GM12878 (cell line): ENCODE measurements around the gene SEMA4D. TPM values are rescaled to one million over a fixed set of nuclear protein-coding genes. Genes with fewer than 3 reads are reported as not detected.

Experiments
- ATAC-seq: fragments of 200-7000 bp; cut with Tn5 transposase; 3 replicates; pipeline ENCODE4 v1.9.1; 2020; ENCODE audit warnings: mild to moderate bottlenecking, moderate library complexity
- BruUV-seq: library from RNA; stranded (reverse); fragments of 400-500 nt; replicated peaks from 2 replicates; lab custom pipeline; 2021; lab: Mats Ljungman, UMichigan
- CTCF ChIA-PET: fragments of 300-600 bp; sonication (Branson Sonifier 250); formaldehyde crosslinking; extraction: SDS; loops from one replicate; lab custom pipeline; 2021; ENCODE audit warnings: inconsistent platforms; lab: Yijun Ruan, JAX
- POLR2A ChIA-PET: fragments of 350-600 bp; formaldehyde crosslinking; extraction: SDS; loops from one replicate; lab custom pipeline; 2021; ENCODE audit warnings: inconsistent platforms; lab: Charles Lee
- RAD21 ChIA-PET: fragments of 300-600 bp; sonication (Branson Sonifier 250); formaldehyde crosslinking; loops from one replicate; lab custom pipeline; 2023; ENCODE audit warnings: antibody characterized with exemption; ENCODE audit not compliant: unreplicated experiment; lab: Charles Lee
- SMC1A ChIA-PET: fragments of 300-600 bp; sonication (Branson Sonifier 250); formaldehyde crosslinking; loops from one replicate; lab custom pipeline; 2023; ENCODE audit not compliant: unreplicated experiment, uncharacterized antibody; lab: Charles Lee
- DNase-seq: peaks from one replicate; pipeline ENCODE4 v3.0.0-alpha.2; 2011; ENCODE audit warnings: low read depth, low spot score
- FAIRE-seq: peaks from 3 replicates; lab custom pipeline; 2011; peaks lifted over from hg19 to GRCh38; lab: Jason Lieb, UNC
- H2AFZ ChIP-seq: 2 replicates; pipeline ENCODE4 v1.6.0; 2011; ENCODE audit warnings: low read depth, low read length, control low read depth; ENCODE audit not compliant: control insufficient read depth
- H3K27ac ChIP-seq: 2 replicates; pipeline ENCODE4 v1.5.1; 2011; ENCODE audit warnings: control low read depth; ENCODE audit not compliant: control insufficient read depth, insufficient read depth
- H3K27me3 ChIP-seq, 2 experiments: replicated peaks in 1 of 2; 2 replicates each; pipeline versions ENCODE4 v1.6.0 to v1.6.1; 2011; ENCODE audit warnings: low read length in 1 of 2; ENCODE audit not compliant: control insufficient read depth in 2 of 2, insufficient read depth in 2 of 2
- H3K36me3 ChIP-seq, 2 experiments: 2 replicates each; pipeline ENCODE4 v1.5.1; 2011; ENCODE audit warnings: low read length in 1 of 2; ENCODE audit not compliant: control insufficient read depth in 2 of 2, insufficient read depth in 2 of 2
- H3K4me1 ChIP-seq: 2 replicates; pipeline ENCODE4 v1.6.1; 2011; ENCODE audit warnings: mild to moderate bottlenecking, low read length, moderate library complexity, mixed read lengths; ENCODE audit not compliant: control insufficient read depth, insufficient read depth
- H3K4me2 ChIP-seq: 2 replicates; pipeline ENCODE4 v1.6.0; 2011; ENCODE audit warnings: control low read depth; ENCODE audit not compliant: control insufficient read depth, insufficient read depth
- H3K4me3 ChIP-seq: fragments of 200-600 bp; sonication (generic); 2 replicates; pipeline ENCODE4 v1.5.1; 2016
- H3K79me2 ChIP-seq: 2 replicates; pipeline ENCODE4 v1.6.0; 2011; ENCODE audit warnings: low read length; ENCODE audit not compliant: control insufficient read depth, insufficient read depth
- H3K9ac ChIP-seq: 2 replicates; pipeline ENCODE4 v1.8.0; 2011; ENCODE audit warnings: low read length, control low read depth, mixed read lengths; ENCODE audit not compliant: control insufficient read depth, insufficient read depth
- H3K9me3 ChIP-seq: replicated peaks from 3 replicates; pipeline ENCODE4 v1.5.1; 2011; ENCODE audit warnings: mild to moderate bottlenecking, low read length; ENCODE audit not compliant: control insufficient read depth, insufficient read depth
- H4K20me1 ChIP-seq: 2 replicates; pipeline ENCODE4 v1.6.0; 2011; ENCODE audit not compliant: control insufficient read depth, insufficient read depth
- ATF2 ChIP-seq: IDR thresholded peaks from 2 replicates; pipeline ENCODE4 v1.6.1; 2012; ENCODE audit warnings: low read length, inconsistent platforms
- CTCF ChIP-seq, 3 experiments: IDR thresholded peaks in 2 of 3; conservative IDR thresholded peaks in 1 of 3; 2 replicates each; pipeline ENCODE4 v1.5.1; 2011; ENCODE audit warnings: low read depth in 3 of 3, low read length in 3 of 3, mild to moderate bottlenecking in 3 of 3, control low read depth in 2 of 3, moderate library complexity in 2 of 3, inconsistent platforms in 1 of 3, mixed read lengths in 1 of 3; ENCODE audit not compliant: control insufficient read depth in 2 of 3, insufficient read depth in 1 of 3; ENCODE audit errors: extremely low read depth in 1 of 3
- E2F4 ChIP-seq: IDR thresholded peaks from 2 replicates; pipeline ENCODE4 v1.6.1; 2012; ENCODE audit warnings: low read depth, low read length, improper control_type of control experiment
- IRF4 ChIP-seq: IDR thresholded peaks from 2 replicates; pipeline ENCODE4 v1.6.1; 2011; ENCODE audit warnings: low read depth, low read length
- MYC ChIP-seq: IDR thresholded peaks from 2 replicates; pipeline ENCODE4 v1.6.1; 2011; ENCODE audit warnings: mild to moderate bottlenecking, low read length, moderate library complexity, inconsistent platforms; ENCODE audit not compliant: insufficient read depth, insufficient replicate concordance, insufficient read length, severe bottlenecking
- RB1 ChIP-seq: fragments of 450-650 bp; formaldehyde crosslinking; IDR thresholded peaks from 2 replicates; pipeline ENCODE4 v1.6.1; 2017; ENCODE audit warnings: mild to moderate bottlenecking, borderline replicate concordance
- SIN3A ChIP-seq: IDR thresholded peaks from 2 replicates; pipeline ENCODE4 v1.6.1; 2012; ENCODE audit warnings: low read depth, low read length, improper control_type of control experiment
- SMAD1 ChIP-seq: fragments of 450-650 bp; IDR thresholded peaks from 2 replicates; pipeline ENCODE4 v1.6.1; 2018; ENCODE audit warnings: mild to moderate bottlenecking, low read depth; ENCODE audit not compliant: partially characterized antibody
- SUZ12 ChIP-seq: fragments of 200-600 bp; sonication (generic); IDR thresholded peaks from one replicate; pipeline ENCODE4 v1.6.1; 2018; ENCODE audit warnings: antibody characterized with exemption, mild to moderate bottlenecking; ENCODE audit not compliant: unreplicated experiment
- ZBTB4 ChIP-seq: fragments of 450-650 bp; formaldehyde crosslinking; IDR thresholded peaks from 2 replicates; pipeline ENCODE4 v1.4.0; 2022; ENCODE audit warnings: mild to moderate bottlenecking, moderate library complexity
- ZNF592 ChIP-seq: fragments of 450-650 bp; IDR thresholded peaks from 2 replicates; pipeline ENCODE4 v1.6.1; 2017; ENCODE audit warnings: mild to moderate bottlenecking, moderate library complexity
- WGBS: methylation state at CpG from one replicate; pipeline ENCODE4 v1.1.6; 2016; ENCODE audit warnings: low lambda C conversion rate; ENCODE audit not compliant: insufficient replicate concordance, insufficient coverage; ENCODE audit errors: missing lambda C conversion rate; 5-methylcytosine and 5-hydroxymethylcytosine counted together
- in situ Hi-C: fragments of 300-500 bp; cut with MboI; formaldehyde crosslinking; loops from 9 replicates; pipeline ENCODE4 v1.14.3; 2018; ENCODE audit warnings: mixed read lengths
- intact Hi-C: fragments of 100-400 bp; cut with micrococcal nuclease; formaldehyde crosslinking; loops from one replicate; pipeline ENCODE4 v1.14.2; 2022; ENCODE audit not compliant: unreplicated experiment
- polyA plus RNA-seq, 11 experiments: library from polyadenylated mRNA; depleted of rRNA in 4 of 11; unstranded in 6 of 11; stranded (reverse) in 5 of 11; fragments of >200 nt; fragmentation: Nextera tagmentation in 4 of 11; fragmentation: Illumina TruSeq in 1 of 11; extraction: Ambion mirVana in 4 of 11; extraction: Trizol in 1 of 11; gene quantifications; 1 replicate in 1 of 11; 2 replicates in 10 of 11; pipeline versions ENCODE4 v1.2.1 to v1.2.3, GENCODE V29; 2011 to 2016; ENCODE audit warnings: inconsistent platforms in 2 of 11, missing spikeins in 2 of 11, low read depth in 1 of 11
- total RNA-seq, 4 experiments: library from RNA; depleted of rRNA in 3 of 4; stranded (reverse); fragments of >200 nt in 3 of 4; fragmentation: Illumina TruSeq in 1 of 4; extraction: Trizol in 1 of 4; gene quantifications; 2 replicates each; pipeline versions ENCODE4 v1.2.1 to v1.2.3, GENCODE V29; 2013 to 2021

Gene SEMA4D
- total and polyA plus RNA-seq, 10 of the 15 experiments (the other 5 are each of a cell fraction or from before 2014, with no cell fraction given): 15.1 to 136 (median 39.6) TPM

GRCh38 chr9:89488131-89488530 lies 9.8 kb downstream of the SEMA4D start:
- peaks cover 95% of the 10 kb centered on the region for H3K79me2 ChIP-seq
- H2AFZ ChIP-seq: no peak overlapping the region
- CTCF ChIA-PET: interaction anchor here (4.4 kb wide), 1 partner anchor 61 kb away, joined by 22 read pairs; no protein-coding TSS in a partner anchor
- H3K4me3 ChIP-seq: no peak overlapping the region
- SMC1A ChIA-PET: interaction anchor here (1.0 to 3.8 kb wide), 6 partner anchors 10 to 61 kb away, joined by 3 to 26 read pairs (median 4); partner anchors contain the start of gene SEMA4D
- ATAC-seq (no peak), FAIRE-seq (no peak), DNase-seq (no peak)
- H3K9ac ChIP-seq: no peak overlapping the region
- no TSS peak for BruUV-seq
- H3K36me3 ChIP-seq: no peaks in the 10 kb centered on the region; a peak in 1 of 4 replicates
- intact Hi-C loops: no loop called here
- peaks cover 57% of the 10 kb centered on the region for H3K4me1 ChIP-seq
- no peaks in the 10 kb centered on the region for H3K9me3 ChIP-seq
- H3K4me2 ChIP-seq: peak overlapping the region; percentile 64
- RAD21 ChIA-PET: interaction anchor here (0.6 to 3.5 kb wide), 4 partner anchors 21 to 1385 kb away, joined by 3 to 16 read pairs (median 6); no protein-coding TSS in a partner anchor
- peaks cover 3% of the 10 kb centered on the region; the same call in 1 of the 2 replicates for H4K20me1 ChIP-seq
- no peaks in the 10 kb centered on the region for H3K27me3 ChIP-seq
- no peak overlapping the region for H3K27ac ChIP-seq
- POLR2A ChIA-PET: no interaction called here
- in situ Hi-C loops: no loop called here
- 97% methylated on average over 5 of the region's 5 CpGs for WGBS
- TF ChIP-seq ATF2 (no peak), ZBTB4 (no peak), MYC (no peak), SIN3A (no peak), SUZ12 (no peak), RB1 (no peak), ZNF592 (no peak), E2F4 (no peak), SMAD1 (no peak), CTCF (IDR thresholded peaks at IDR 0.05 in 2 of 3, conservative IDR thresholded peaks at IDR 0.05 in 1 of 3; ENCODE audit: control insufficient read depth in 2 of 3, extremely low read depth in 1 of 3, insufficient read depth in 1 of 3, low read depth in 3 of 3, low read length in 3 of 3) (no peak), IRF4 (no peak)
